Measurements from ENCODE around the gene NFE2L3. TPM values are rescaled to one million over a fixed set of nuclear protein-coding genes. Genes with fewer than 3 reads are reported as not detected.

Gene NFE2L3
- total and polyA plus RNA-seq, 2 donors (not counting 1 experiment from before 2014, with no cell fraction given), result 1.4 to 1.6 TPM

GRCh38 chr7:26195867-26196657 is 44.1 kb downstream of the NFE2L3 start:
- ChIA-PET CTCF (interaction anchor here (1.4 to 9.6 kb wide), 11 partner anchors 11 to 302 kb away, joined by 4 to 114 read pairs (median 19); partner anchors contain the start of gene NFE2L3), POLR2A (interaction anchor here (0.6 kb wide), 1 partner anchor 9 kb away, joined by 3 read pairs; no protein-coding TSS in a partner anchor)
- ATAC-seq (ENCODE audit: low read depth) (no peak), DNase-seq (peak; percentile 26)
- peak overlapping the region; percentile 82 for H3K4me2 ChIP-seq (replicated peaks; ENCODE audit: low read depth, low read length, poor library complexity, severe bottlenecking)
- no peaks in the 10 kb centered on the region for H3K9me3 Mint-ChIP-seq (ENCODE audit: insufficient read depth)
- H4K20me1 ChIP-seq (ENCODE audit: control insufficient read depth, insufficient read depth, low read length, poor library complexity, severe bottlenecking), result peaks cover 94% of the 10 kb centered on the region
- no peaks in the 10 kb centered on the region for H3K27me3 Mint-ChIP-seq
- H3K4me3 Mint-ChIP-seq, result peak overlapping the region; percentile 85
- no peak overlapping the region for H2AFZ ChIP-seq (ENCODE audit: insufficient read depth, low read depth, low read length, poor library complexity, severe bottlenecking)
- peaks cover 64% of the 10 kb centered on the region for H3K4me1 Mint-ChIP-seq
- TF ChIP-seq CTCF (IDR thresholded peaks at IDR 0.05) (no peak), EZH2 (IDR thresholded peaks at IDR 0.05; ENCODE audit: borderline replicate concordance, insufficient read depth, low read depth, low read length, poor library complexity, severe bottlenecking) (no peak)
- peaks cover 88% of the 10 kb centered on the region for H3K79me2 ChIP-seq (ENCODE audit: control insufficient read depth, insufficient read depth, low read length)
- peak overlapping the region in 1 of 2 donors; percentile 53 for H3K27ac ChIP-seq (ENCODE audit: low read length in 2 of 2)
- H3K27me3 ChIP-seq (replicated peaks in 1 of 4; ENCODE audit: control extremely low read depth in 1 of 4, control insufficient read depth in 3 of 4, insufficient read depth in 4 of 4, low read length in 3 of 4), result no peaks in the 10 kb centered on the region
- H3K4me1 ChIP-seq (ENCODE audit: control insufficient read depth in 2 of 2, insufficient read depth in 2 of 2, low read length in 2 of 2), result peaks cover 56 to 59% of the 10 kb centered on the region in 2 donors
- no peak overlapping the region for H3K4me3 ChIP-seq (ENCODE audit: control extremely low read depth in 1 of 5, extremely low read depth in 1 of 5, insufficient read depth in 1 of 5, low read depth in 2 of 5, low read length in 4 of 5)
- H3K9ac ChIP-seq (ENCODE audit: low read length), result peak overlapping the region; percentile 100
- H3K27ac Mint-ChIP-seq, result peak overlapping the region; percentile 84
- H3K36me3 ChIP-seq (replicated peaks in 1 of 2; ENCODE audit: control extremely low read depth in 1 of 2, control insufficient read depth in 1 of 2, extremely low read depth in 1 of 2, insufficient read depth in 2 of 2, low read length in 1 of 2), result peaks cover 3 to 78% of the 10 kb centered on the region in 2 experiments
- H3K9me3 ChIP-seq (ENCODE audit: control extremely low read depth in 1 of 3, control insufficient read depth in 2 of 3, insufficient read depth in 1 of 3, low read length in 2 of 3), result no peaks in the 10 kb centered on the region
- intact Hi-C loops (cut with micrococcal nuclease), result loop anchor here (10.0 kb wide), 1 partner anchor 969 kb away; the partner anchor contains the start of gene HOXA9
- WGBS (ENCODE audit: insufficient coverage), result 69% methylated on average over 4 of the region's 10 CpGs
